ENCODE results near the gene SLC1A3.

Gene SLC1A3

DNA sequence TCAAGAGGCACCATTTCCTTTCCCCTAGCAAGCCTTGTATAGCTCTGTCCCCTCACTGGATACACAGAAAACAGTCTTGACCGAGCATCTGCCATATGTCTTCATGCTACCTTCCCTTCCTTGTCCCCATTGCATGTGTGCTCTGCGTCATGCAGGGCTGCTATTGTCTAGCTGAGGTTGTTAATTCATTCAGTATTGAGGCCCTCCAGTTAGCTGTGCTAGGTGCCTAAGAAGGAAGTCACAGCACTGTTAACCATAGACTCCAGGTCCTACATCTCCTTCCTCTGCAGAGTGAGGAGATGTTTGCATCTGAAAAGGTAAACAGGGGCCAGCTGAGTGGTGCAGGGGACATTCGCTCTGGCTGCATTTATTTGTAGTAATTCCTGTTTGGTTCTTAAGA is 48.2 kb downstream of the SLC1A3 start:
- Histone ChIP-seq H3K36me3 (ENCODE audit: control insufficient read depth, insufficient read depth, low read length) (no peaks in the 10 kb centered on the region), H3K9me3 (ENCODE audit: control insufficient read depth, low read length) (no peaks in the 10 kb centered on the region), H3K4me3 (ENCODE audit: insufficient read depth, low read depth, low read length, poor library complexity, severe bottlenecking) (no peak overlapping the region), H3K27ac (ENCODE audit: insufficient read depth, low read length, poor library complexity, severe bottlenecking) (no peak overlapping the region), H3K4me1 (ENCODE audit: control insufficient read depth, insufficient read depth, low read length, poor library complexity, severe bottlenecking) (no peaks in the 10 kb centered on the region), H3K27me3 (replicated peaks; ENCODE audit: control insufficient read depth, insufficient read depth, low read length, poor library complexity, severe bottlenecking) (peaks cover 3% of the 10 kb centered on the region)
- DNase-seq = no peak

DNA sequence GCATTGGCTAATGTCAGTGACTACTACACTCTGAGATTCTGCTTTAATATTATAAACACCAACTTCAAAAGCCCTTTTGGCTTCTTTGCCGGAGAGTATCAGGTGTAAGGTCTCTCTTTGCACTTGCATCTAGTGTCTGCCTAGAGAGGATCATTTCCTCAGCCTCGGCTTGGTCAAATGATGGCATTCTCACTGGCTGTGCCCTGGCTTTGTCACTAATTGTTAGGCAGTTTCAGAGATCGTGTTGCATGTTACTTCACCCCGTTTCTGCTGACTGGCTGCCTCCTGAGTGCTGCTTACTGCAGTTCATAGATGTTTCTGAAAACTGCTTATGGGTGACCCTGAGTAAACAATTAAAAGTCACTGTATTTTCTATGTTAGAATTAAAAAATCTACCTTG is 48.8 kb downstream of the SLC1A3 start:
- no peak overlapping the region for H3K27ac ChIP-seq (ENCODE audit: insufficient read depth, low read length, poor library complexity, severe bottlenecking)
- H3K4me1 ChIP-seq (ENCODE audit: control insufficient read depth, insufficient read depth, low read length, poor library complexity, severe bottlenecking) = no peaks in the 10 kb centered on the region
- DNase-seq = no peak

DNA sequence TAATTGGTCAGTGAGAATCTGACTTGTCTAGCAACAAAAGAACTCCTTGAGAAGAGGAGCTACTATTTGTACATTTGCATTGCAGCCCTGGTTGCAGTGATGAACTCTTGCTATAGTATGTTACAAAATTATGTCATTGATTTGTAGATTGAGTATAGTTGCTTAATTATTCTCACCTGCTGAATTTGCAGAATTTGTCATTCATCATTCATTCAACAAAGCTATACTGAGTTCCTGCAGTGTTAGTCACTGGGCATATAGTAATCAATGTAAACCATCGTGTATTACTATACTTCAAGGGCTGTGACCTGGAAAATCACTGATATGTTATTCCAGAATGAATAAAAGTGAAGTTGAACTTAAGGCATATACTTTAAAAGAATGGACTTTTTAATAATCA is 50.1 kb downstream of the SLC1A3 start:
- Histone ChIP-seq H3K9me3 (ENCODE audit: control insufficient read depth, low read length) (no peaks in the 10 kb centered on the region), H3K36me3 (ENCODE audit: control insufficient read depth, insufficient read depth, low read length) (no peaks in the 10 kb centered on the region), H3K27ac (ENCODE audit: insufficient read depth, low read length, poor library complexity, severe bottlenecking) (no peak overlapping the region), H3K4me1 (ENCODE audit: control insufficient read depth, insufficient read depth, low read length, poor library complexity, severe bottlenecking) (no peaks in the 10 kb centered on the region), H3K27me3 (replicated peaks; ENCODE audit: control insufficient read depth, insufficient read depth, low read length, poor library complexity, severe bottlenecking) (peaks cover 3% of the 10 kb centered on the region), H3K4me3 (ENCODE audit: insufficient read depth, low read depth, low read length, poor library complexity, severe bottlenecking) (no peak overlapping the region)
- no peak for DNase-seq

More for the DNA sequence above, 48.8 kb downstream of the SLC1A3 start:
- Histone ChIP-seq H3K4me3 (ENCODE audit: insufficient read depth, low read depth, low read length, poor library complexity, severe bottlenecking) (no peak overlapping the region), H3K9me3 (ENCODE audit: control insufficient read depth, low read length) (no peaks in the 10 kb centered on the region), H3K36me3 (ENCODE audit: control insufficient read depth, insufficient read depth, low read length) (no peaks in the 10 kb centered on the region), H3K27me3 (replicated peaks; ENCODE audit: control insufficient read depth, insufficient read depth, low read length, poor library complexity, severe bottlenecking) (peaks cover 3% of the 10 kb centered on the region)

DNA sequence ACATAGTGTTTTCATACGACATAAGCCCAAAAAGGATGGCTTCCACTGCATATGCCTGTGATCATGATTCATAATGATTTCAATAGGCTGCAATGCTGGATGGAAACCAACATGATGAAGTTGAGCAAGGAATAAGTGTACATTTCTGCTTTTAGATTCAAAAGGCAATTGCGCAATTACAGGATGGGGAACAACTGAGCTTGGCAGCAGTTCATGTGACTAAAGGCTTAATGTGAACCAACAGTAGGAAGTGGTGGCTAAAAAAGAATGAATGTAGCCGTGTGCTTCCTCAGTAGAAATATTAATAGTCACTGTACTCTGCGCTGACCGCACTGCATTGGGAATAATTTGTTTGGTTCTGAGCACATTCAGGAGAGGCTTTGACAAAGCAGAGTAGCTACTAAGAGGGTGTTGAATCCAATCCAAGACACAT is 51.2 kb downstream of the SLC1A3 start:
- Histone ChIP-seq H3K27ac (ENCODE audit: insufficient read depth, low read length, poor library complexity, severe bottlenecking) (no peak overlapping the region), H3K36me3 (ENCODE audit: control insufficient read depth, insufficient read depth, low read length) (no peaks in the 10 kb centered on the region), H3K4me3 (ENCODE audit: insufficient read depth, low read depth, low read length, poor library complexity, severe bottlenecking) (no peak overlapping the region), H3K9me3 (ENCODE audit: control insufficient read depth, low read length) (no peaks in the 10 kb centered on the region), H3K4me1 (ENCODE audit: control insufficient read depth, insufficient read depth, low read length, poor library complexity, severe bottlenecking) (no peaks in the 10 kb centered on the region), H3K27me3 (replicated peaks; ENCODE audit: control insufficient read depth, insufficient read depth, low read length, poor library complexity, severe bottlenecking) (peaks cover 3% of the 10 kb centered on the region)
- no peak for DNase-seq

DNA sequence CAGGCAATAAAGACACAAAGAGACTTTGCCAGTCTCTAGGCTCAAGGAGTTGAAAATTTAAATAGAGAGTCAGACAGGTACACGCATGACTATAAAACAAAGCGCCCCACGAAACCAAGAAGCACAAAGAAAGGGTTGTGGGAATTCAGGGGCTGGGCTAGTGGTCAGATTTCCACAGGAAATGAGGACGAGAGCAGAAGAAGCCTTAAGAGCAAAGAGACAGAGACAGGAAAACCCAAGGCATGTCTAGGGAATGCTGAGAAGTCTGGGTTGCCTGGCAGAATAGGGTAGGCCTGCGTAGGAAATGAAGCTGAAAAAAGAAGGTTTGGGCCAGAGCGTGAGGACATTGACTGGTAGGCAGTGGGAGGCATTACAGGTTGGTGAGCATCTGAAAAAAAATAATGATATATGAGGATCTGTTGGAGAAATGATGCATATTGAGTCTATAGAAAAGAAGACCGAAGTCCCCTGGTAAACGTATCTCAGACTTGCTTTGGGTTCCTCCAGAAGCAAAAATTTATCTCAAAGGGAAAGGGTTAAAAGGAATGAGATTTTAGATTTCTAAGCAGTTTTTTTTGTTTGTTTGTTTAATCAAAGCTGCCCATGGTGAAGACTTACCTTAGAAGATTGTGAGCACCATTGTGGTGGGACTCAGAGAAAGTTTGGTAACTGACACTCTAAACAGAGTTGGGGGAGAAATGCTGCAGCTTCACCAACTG is 51.8 kb downstream of the SLC1A3 start:
- Histone ChIP-seq H3K4me1 (ENCODE audit: control insufficient read depth, insufficient read depth, low read length, poor library complexity, severe bottlenecking) (no peaks in the 10 kb centered on the region), H3K27ac (ENCODE audit: insufficient read depth, low read length, poor library complexity, severe bottlenecking) (no peak overlapping the region), H3K4me3 (ENCODE audit: insufficient read depth, low read depth, low read length, poor library complexity, severe bottlenecking) (no peak overlapping the region), H3K27me3 (replicated peaks; ENCODE audit: control insufficient read depth, insufficient read depth, low read length, poor library complexity, severe bottlenecking) (peaks cover under 1% of the 10 kb centered on the region), H3K9me3 (ENCODE audit: control insufficient read depth, low read length) (no peaks in the 10 kb centered on the region), H3K36me3 (ENCODE audit: control insufficient read depth, insufficient read depth, low read length) (no peaks in the 10 kb centered on the region)
- no peak for DNase-seq

DNA sequence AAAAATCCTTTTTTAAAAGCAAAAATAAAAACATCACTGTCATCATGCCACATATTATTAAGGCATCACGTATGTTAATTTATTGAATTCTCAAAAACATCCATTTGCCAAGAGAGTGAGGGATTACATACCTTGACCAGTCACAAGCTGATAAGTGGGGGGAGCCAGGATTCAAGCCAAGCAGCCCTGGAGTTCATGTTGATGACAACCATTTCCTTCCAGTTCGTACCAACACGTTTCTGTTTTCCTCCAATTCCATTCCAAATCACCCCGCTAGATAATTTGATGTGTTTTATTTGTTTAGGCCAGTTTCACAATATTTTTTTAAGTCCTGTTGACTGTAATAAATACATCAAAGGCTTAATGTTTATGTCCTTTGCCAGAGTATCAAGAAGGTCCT is 53.0 kb downstream of the SLC1A3 start:
- Histone ChIP-seq H3K27ac (ENCODE audit: insufficient read depth, low read length, poor library complexity, severe bottlenecking) (no peak overlapping the region), H3K27me3 (replicated peaks; ENCODE audit: control insufficient read depth, insufficient read depth, low read length, poor library complexity, severe bottlenecking) (no peaks in the 10 kb centered on the region), H3K9me3 (ENCODE audit: control insufficient read depth, low read length) (no peaks in the 10 kb centered on the region), H3K4me3 (ENCODE audit: insufficient read depth, low read depth, low read length, poor library complexity, severe bottlenecking) (no peak overlapping the region), H3K4me1 (ENCODE audit: control insufficient read depth, insufficient read depth, low read length, poor library complexity, severe bottlenecking) (no peaks in the 10 kb centered on the region), H3K36me3 (ENCODE audit: control insufficient read depth, insufficient read depth, low read length) (no peaks in the 10 kb centered on the region)
- DNase-seq = no peak

DNA sequence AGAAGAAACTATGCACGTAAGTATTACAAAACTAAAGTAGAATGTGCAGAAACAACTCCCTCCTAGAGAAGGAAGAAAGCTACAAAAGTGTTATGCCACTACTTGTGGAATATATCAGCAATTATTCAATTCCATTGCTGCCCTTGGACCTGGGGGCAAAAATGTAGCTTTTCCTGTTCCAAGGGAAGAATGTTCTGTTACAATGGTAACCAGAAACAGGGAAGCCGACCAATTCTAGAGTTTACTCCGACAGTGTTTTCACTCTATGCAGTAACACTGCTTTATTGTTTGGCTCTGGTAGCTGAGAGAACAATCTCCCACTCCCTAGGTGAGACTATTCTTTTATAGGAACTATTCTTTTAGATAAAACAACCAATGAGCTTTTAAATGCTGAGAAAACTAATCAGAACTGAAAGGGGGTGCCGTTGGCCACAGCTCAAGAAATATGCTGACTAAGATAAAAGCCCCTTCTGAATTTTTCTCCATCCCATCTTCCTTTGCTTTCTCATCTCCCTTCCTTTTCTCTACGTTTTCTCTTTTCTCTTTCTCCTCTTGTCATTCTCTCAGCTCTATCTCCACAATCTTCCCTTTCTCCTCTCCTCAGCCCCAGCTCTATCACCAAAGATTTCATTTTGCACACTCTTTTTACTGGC is 54.1 kb downstream of the SLC1A3 start:
- no peak overlapping the region for H3K27ac ChIP-seq (ENCODE audit: insufficient read depth, low read length, poor library complexity, severe bottlenecking)
- H3K9me3 ChIP-seq (ENCODE audit: control insufficient read depth, low read length) = no peaks in the 10 kb centered on the region
- H3K4me1 ChIP-seq (ENCODE audit: control insufficient read depth, insufficient read depth, low read length, poor library complexity, severe bottlenecking) = no peaks in the 10 kb centered on the region
- H3K36me3 ChIP-seq (ENCODE audit: control insufficient read depth, insufficient read depth, low read length) = no peaks in the 10 kb centered on the region
- DNase-seq = no peak
- H3K27me3 ChIP-seq (replicated peaks; ENCODE audit: control insufficient read depth, insufficient read depth, low read length, poor library complexity, severe bottlenecking) = no peaks in the 10 kb centered on the region
- no peak overlapping the region for H3K4me3 ChIP-seq (ENCODE audit: insufficient read depth, low read depth, low read length, poor library complexity, severe bottlenecking)

DNA sequence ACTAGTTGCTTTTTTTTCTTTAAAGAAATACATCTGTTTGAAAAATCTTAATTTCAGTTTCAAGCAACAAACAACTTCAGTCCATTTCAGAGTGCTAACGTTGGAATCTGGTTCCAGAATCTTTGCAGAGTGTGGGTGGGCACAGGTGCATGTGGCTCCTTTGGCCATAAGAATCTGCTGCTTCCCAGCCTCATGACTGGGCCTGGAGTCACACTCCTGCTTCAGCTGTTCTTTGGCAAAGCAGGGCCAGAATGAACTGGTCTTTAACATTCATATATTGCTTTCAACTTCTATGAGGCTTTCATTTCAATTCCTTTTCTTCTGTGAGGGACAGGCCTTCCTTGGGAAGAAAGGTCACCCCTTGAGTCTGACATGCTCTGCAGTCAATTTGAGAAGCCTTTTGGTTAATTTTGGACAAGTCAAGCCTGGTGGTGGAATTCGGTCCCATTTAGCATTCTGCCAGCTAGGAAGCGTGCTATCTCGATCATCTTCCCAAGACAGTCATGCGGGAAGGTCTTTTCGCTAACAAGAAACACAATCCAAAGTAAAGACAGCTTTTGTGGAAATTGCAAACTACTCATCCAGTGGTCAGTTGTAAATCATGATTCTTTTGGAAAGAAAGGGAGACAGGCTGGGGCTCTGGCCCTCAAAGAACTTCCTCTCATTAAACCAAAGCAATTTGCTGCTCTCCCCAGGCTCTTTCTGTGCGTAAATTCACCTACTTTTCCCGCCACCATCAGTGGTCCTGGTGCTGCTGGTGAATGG is 55.2 kb downstream of the SLC1A3 start:
- DNase-seq = no peak
- H3K4me1 ChIP-seq (ENCODE audit: control insufficient read depth, insufficient read depth, low read length, poor library complexity, severe bottlenecking) = no peaks in the 10 kb centered on the region
- no peaks in the 10 kb centered on the region for H3K36me3 ChIP-seq (ENCODE audit: control insufficient read depth, insufficient read depth, low read length)
- no peak overlapping the region for H3K4me3 ChIP-seq (ENCODE audit: insufficient read depth, low read depth, low read length, poor library complexity, severe bottlenecking)
- H3K27me3 ChIP-seq (replicated peaks; ENCODE audit: control insufficient read depth, insufficient read depth, low read length, poor library complexity, severe bottlenecking) = no peaks in the 10 kb centered on the region
- H3K9me3 ChIP-seq (ENCODE audit: control insufficient read depth, low read length) = no peaks in the 10 kb centered on the region
- H3K27ac ChIP-seq (ENCODE audit: insufficient read depth, low read length, poor library complexity, severe bottlenecking) = no peak overlapping the region

DNA sequence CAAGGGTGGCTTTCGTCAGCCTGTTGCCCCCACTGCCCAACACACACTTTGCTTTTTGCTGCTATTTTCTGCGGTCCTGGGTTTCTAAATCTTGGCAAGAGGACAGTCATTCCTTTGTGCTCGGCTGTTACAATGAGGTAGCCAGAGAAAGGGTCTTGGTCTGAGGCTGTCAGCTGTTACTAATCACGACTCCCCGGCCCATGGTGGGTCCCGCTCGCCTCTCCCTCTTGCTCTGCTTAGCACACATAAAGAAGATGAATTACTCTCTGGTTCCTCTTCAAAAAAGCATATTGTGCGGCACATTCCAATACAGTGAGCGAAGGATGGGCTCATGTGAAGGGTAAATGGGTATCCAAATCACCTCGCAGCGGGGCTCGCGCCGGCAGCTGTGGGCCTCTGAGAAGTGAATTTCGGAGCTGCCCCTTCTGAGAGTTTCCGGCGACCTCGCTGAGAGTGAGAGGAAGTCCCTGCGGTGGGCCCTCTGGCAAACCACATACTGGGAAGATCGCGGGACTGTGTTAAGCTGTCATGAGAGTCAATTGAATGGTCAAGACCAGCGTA is 56.0 kb downstream of the SLC1A3 start:
- Histone ChIP-seq H3K4me3 (ENCODE audit: insufficient read depth, low read depth, low read length, poor library complexity, severe bottlenecking) (no peak overlapping the region), H3K27me3 (replicated peaks; ENCODE audit: control insufficient read depth, insufficient read depth, low read length, poor library complexity, severe bottlenecking) (no peaks in the 10 kb centered on the region), H3K27ac (ENCODE audit: insufficient read depth, low read length, poor library complexity, severe bottlenecking) (no peak overlapping the region), H3K9me3 (ENCODE audit: control insufficient read depth, low read length) (no peaks in the 10 kb centered on the region), H3K4me1 (ENCODE audit: control insufficient read depth, insufficient read depth, low read length, poor library complexity, severe bottlenecking) (no peaks in the 10 kb centered on the region), H3K36me3 (ENCODE audit: control insufficient read depth, insufficient read depth, low read length) (no peaks in the 10 kb centered on the region)
- no peak for DNase-seq

DNA sequence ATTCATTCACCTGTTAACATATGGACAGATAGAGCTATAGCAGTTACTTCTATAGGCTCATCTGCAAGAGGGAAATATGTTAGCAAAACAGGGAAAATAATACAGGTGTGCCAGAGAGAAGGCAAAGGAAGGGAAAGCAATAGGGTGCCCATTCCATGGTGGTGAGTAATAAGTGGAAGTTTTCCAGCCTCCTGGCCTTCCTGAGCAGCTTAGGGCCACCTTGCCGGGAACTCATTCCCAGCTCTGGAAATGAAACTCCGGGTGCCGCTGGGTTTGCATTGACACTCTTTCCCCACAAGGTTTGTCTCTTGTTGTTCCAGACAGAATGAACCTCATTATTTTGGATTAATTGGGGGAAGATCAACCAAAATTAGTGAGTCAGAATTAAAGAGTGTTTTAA is 58.4 kb downstream of the SLC1A3 start:
- no peaks in the 10 kb centered on the region for H3K36me3 ChIP-seq (ENCODE audit: control insufficient read depth, insufficient read depth, low read length)
- DNase-seq = no peak
- H3K4me1 ChIP-seq (ENCODE audit: control insufficient read depth, insufficient read depth, low read length, poor library complexity, severe bottlenecking) = no peaks in the 10 kb centered on the region
- no peak overlapping the region for H3K27ac ChIP-seq (ENCODE audit: insufficient read depth, low read length, poor library complexity, severe bottlenecking)
- H3K4me3 ChIP-seq (ENCODE audit: insufficient read depth, low read depth, low read length, poor library complexity, severe bottlenecking) = no peak overlapping the region
- no peaks in the 10 kb centered on the region for H3K27me3 ChIP-seq (replicated peaks; ENCODE audit: control insufficient read depth, insufficient read depth, low read length, poor library complexity, severe bottlenecking)
- H3K9me3 ChIP-seq (ENCODE audit: control insufficient read depth, low read length) = no peaks in the 10 kb centered on the region
